GM12873 (cell line): ENCODE measurements around the gene PDE2A.

Experiments
- CTCF ChIP-seq: IDR thresholded peaks from 2 replicates; pipeline ENCODE4 v1.5.1; 2012; ENCODE audit warnings: low read depth, mild to moderate bottlenecking, moderate library complexity, low read length, control low read depth; ENCODE audit not compliant: insufficient read depth; ENCODE audit errors: missing control alignments

PDE2A gene

GRCh38 chr11:72534371-72535193 lies 139.6 kb downstream of the PDE2A start:
- no peak for TF ChIP-seq CTCF

- no peak for TF ChIP-seq CTCF
Measured at GRCh38 chr11:72529068-72529467, 145.2 kb downstream of the PDE2A start.

- no peak for TF ChIP-seq CTCF
Measured at GRCh38 chr11:72528121-72528520, 146.1 kb downstream of the PDE2A start.
